Activated T-helper 1 cell treated with Interleukin-2 at 50 U/mL for 16 hours (primary cell): Measurements from ENCODE around the gene C10orf120.

Source experiments
- DNase-seq: peaks from one replicate; pipeline ENCODE4 v3.0.0-alpha.2; 2020; ENCODE audit warnings: low read depth

Gene C10orf120

GRCh38 chr10:122660696-122661095, 39.0 kb downstream of the C10orf120 start:
- DNase-seq = no peak

GRCh38 chr10:122659651-122660050, 40.0 kb downstream of the C10orf120 start:
- DNase-seq = no peak

GRCh38 chr10:122659126-122659525, 40.5 kb downstream of the C10orf120 start:
- DNase-seq = no peak

GRCh38 chr10:122658356-122659049, 41.1 kb downstream of the C10orf120 start:
- DNase-seq = no peak

- no peak for DNase-seq
These were observed 41.9 kb downstream of the C10orf120 start for GRCh38 chr10:122657729-122658128.

- DNase-seq = no peak
These were observed 42.4 kb downstream of the C10orf120 start for GRCh38 chr10:122657255-122657654.

- DNase-seq = no peak
These were observed 42.9 kb downstream of the C10orf120 start for GRCh38 chr10:122656741-122657140.

GRCh38 chr10:122656308-122656705, 43.3 kb downstream of the C10orf120 start:
- no peak for DNase-seq

- no peak for DNase-seq
These were observed 43.9 kb downstream of the C10orf120 start for GRCh38 chr10:122655524-122656307.

GRCh38 chr10:122650331-122650730, 49.3 kb downstream of the C10orf120 start:
- DNase-seq = no peak

GRCh38 chr10:122649903-122650302, 49.7 kb downstream of the C10orf120 start:
- DNase-seq = no peak

GRCh38 chr10:122648599-122649428, 50.8 kb downstream of the C10orf120 start:
- no peak for DNase-seq
